HCT116 (cell line): ENCODE measurements around the gene SH3BP1. TPM values are rescaled to one million over a fixed set of nuclear protein-coding genes. Genes with fewer than 3 reads are reported as not detected.

Experiments
- ATAC-seq: fragments of 200-7000 bp; cut with Tn5 transposase; 2 replicates; pipeline ENCODE4 v1.9.1; 2020; ENCODE audit warnings: mild to moderate bottlenecking, moderate library complexity
- BruUV-seq: library from RNA; stranded (reverse); fragments of 400-500 nt; replicated peaks from 2 replicates; lab custom pipeline; 2021; lab: Mats Ljungman, UMichigan
- CTCF ChIA-PET: fragments of 300-600 bp; sonication (Branson Sonifier 250); formaldehyde crosslinking; loops from one replicate; lab custom pipeline; 2021; ENCODE audit warnings: antibody characterized with exemption; lab: Charles Lee
- POLR2A ChIA-PET: fragments of 300-600, 350-600 bp; sonication (Branson Sonifier 250); formaldehyde crosslinking; loops from one replicate; lab custom pipeline; 2021; ENCODE audit warnings: antibody characterized with exemption; lab: Charles Lee
- RAD21 ChIA-PET, 2 experiments: fragments of 300-600 bp; sonication (Branson Sonifier 250); formaldehyde crosslinking; loops; one replicate each; lab custom pipeline; 2023; ENCODE audit warnings: low total read pairs in 2 of 2; ENCODE audit not compliant: uncharacterized antibody in 2 of 2, unreplicated experiment in 2 of 2, low non-redundant PET in 1 of 2; lab: Charles Lee
- DNase-seq: peaks from one replicate; pipeline ENCODE4 v3.0.0-alpha.2; 2010; ENCODE audit warnings: low read depth, low spot score
- H2AFZ ChIP-seq: fragments of 200-600 bp; shearing (Covaris generic), sonication (generic); 2 replicates; pipeline ENCODE4 v1.6.1; 2017; ENCODE audit warnings: low read depth, mixed run types, mixed read lengths, antibody characterized with exemption, low read length; ENCODE audit not compliant: poor library complexity, severe bottlenecking
- H3K27ac ChIP-seq: 2 replicates; pipeline ENCODE4 v1.5.1; 2012; ENCODE audit warnings: low read depth, low read length
- H3K27me3 ChIP-seq: fragments of 200-600 bp; sonication (generic); 2 replicates; pipeline ENCODE4 v1.6.1; 2016; ENCODE audit warnings: mixed run types, low read length, mixed read lengths; ENCODE audit not compliant: insufficient read depth
- H3K36me3 ChIP-seq, 2 experiments: fragments of 200-500 bp in 1 of 2; fragments of 200-600 bp in 1 of 2; sonication (Bioruptor generic) in 1 of 2; sonication (generic) in 1 of 2; 2 replicates each; pipeline versions ENCODE4 v1.5.1 to v1.6.1; 2014 to 2016; ENCODE audit warnings: low read length in 2 of 2, inconsistent platforms in 1 of 2, mixed read lengths in 1 of 2, mixed run types in 1 of 2; ENCODE audit not compliant: insufficient read depth in 2 of 2, control insufficient read depth in 1 of 2
- H3K4me1 ChIP-seq, 2 experiments: fragments of 200-600 bp in 1 of 2; sonication (generic) in 1 of 2; 2 replicates each; pipeline versions ENCODE4 v1.5.1 to v1.6.1; 2012 to 2017; ENCODE audit warnings: low read length in 2 of 2, inconsistent platforms in 1 of 2, mild to moderate bottlenecking in 1 of 2, mixed read lengths in 1 of 2, mixed run types in 1 of 2, moderate library complexity in 1 of 2; ENCODE audit not compliant: insufficient read depth in 2 of 2, control insufficient read depth in 1 of 2
- H3K4me2 ChIP-seq: fragments of 200-600 bp; sonication (generic); 2 replicates; pipeline ENCODE4 v1.6.1; 2017; ENCODE audit warnings: mixed run types, low read length, mixed read lengths
- H3K4me3 ChIP-seq, 2 experiments: fragments of 200-600 bp in 1 of 2; sonication (generic) in 1 of 2; replicated peaks in 1 of 2; 2 replicates each; pipeline ENCODE4 v1.5.1; 2011 to 2016; ENCODE audit warnings: low read length in 2 of 2, control low read depth in 1 of 2, low read depth in 1 of 2, mild to moderate bottlenecking in 1 of 2, mixed read lengths in 1 of 2, mixed run types in 1 of 2
- H3K79me2 ChIP-seq: fragments of 200-600 bp; sonication (generic); 2 replicates; pipeline ENCODE4 v1.6.1; 2017; ENCODE audit warnings: mild to moderate bottlenecking, mixed run types, low read length, moderate library complexity, mixed read lengths; ENCODE audit not compliant: insufficient read depth
- H3K9ac ChIP-seq: fragments of 200-600 bp; sonication (generic); 2 replicates; pipeline ENCODE4 v1.6.1; 2016; ENCODE audit warnings: low read length, mixed read lengths
- H3K9me2 ChIP-seq: fragments of 200-600 bp; sonication (generic), shearing (Covaris generic); 2 replicates; pipeline ENCODE4 v1.6.1; 2017; ENCODE audit warnings: mixed run types, mild to moderate bottlenecking, moderate library complexity; ENCODE audit not compliant: insufficient read depth
- H3K9me3 ChIP-seq, 2 experiments: fragments of 200-500 bp in 1 of 2; fragments of 200-600 bp in 1 of 2; sonication (Bioruptor generic) in 1 of 2; sonication (generic) in 1 of 2; 2 replicates each; pipeline ENCODE4 v1.6.1; 2014 to 2017; ENCODE audit warnings: low read length in 2 of 2, mixed read lengths in 2 of 2, inconsistent platforms in 1 of 2, low read depth in 1 of 2, mild to moderate bottlenecking in 1 of 2, mixed run types in 1 of 2, moderate library complexity in 1 of 2; ENCODE audit not compliant: control insufficient read depth in 1 of 2, insufficient read depth in 1 of 2
- H4K20me1 ChIP-seq: fragments of 200-600 bp; sonication (generic), shearing (Covaris generic); 2 replicates; pipeline ENCODE4 v1.6.1; 2017; ENCODE audit warnings: mixed run types, mild to moderate bottlenecking, moderate library complexity; ENCODE audit not compliant: insufficient read depth
- ATF3 ChIP-seq: IDR thresholded peaks from 2 replicates; pipeline ENCODE4 v1.6.1; 2012
- CBX3 ChIP-seq: IDR thresholded peaks from 2 replicates; pipeline ENCODE4 v1.6.1; 2012; ENCODE audit warnings: low read depth
- CEBPB ChIP-seq: IDR thresholded peaks from 2 replicates; pipeline ENCODE4 v1.6.1; 2012; ENCODE audit warnings: low read depth
- CTCF ChIP-seq, 3 experiments: fragments of 200-600 bp in 1 of 3; sonication (generic) in 1 of 3; IDR thresholded peaks in 2 of 3; conservative IDR thresholded peaks in 1 of 3; 2 replicates each; pipeline ENCODE4 v1.5.1; 2012 to 2017; ENCODE audit warnings: low read depth in 2 of 3, low read length in 2 of 3, antibody characterized with exemption in 1 of 3, borderline replicate concordance in 1 of 3, control low read depth in 1 of 3, mild to moderate bottlenecking in 1 of 3, mixed read lengths in 1 of 3, mixed run types in 1 of 3, moderate library complexity in 1 of 3; ENCODE audit not compliant: insufficient read depth in 1 of 3
- EGR1 ChIP-seq: IDR thresholded peaks from 2 replicates; pipeline ENCODE4 v1.6.1; 2012; ENCODE audit warnings: low read depth
- ELF1 ChIP-seq: IDR thresholded peaks from 2 replicates; pipeline ENCODE4 v1.6.1; 2012; ENCODE audit warnings: low read depth, borderline replicate concordance
- EZH2 ChIP-seq: fragments of 200-600 bp; sonication (generic); IDR thresholded peaks from 2 replicates; pipeline ENCODE4 v1.6.1; 2017; ENCODE audit warnings: antibody characterized with exemption, mixed run types
- EZH2phosphoT487 ChIP-seq: fragments of 200-600 bp; IDR thresholded peaks from 2 replicates; pipeline ENCODE4 v1.6.1; 2018; ENCODE audit warnings: antibody characterized with exemption, borderline replicate concordance
- FOSL1 ChIP-seq: IDR thresholded peaks from 2 replicates; pipeline ENCODE4 v1.6.1; 2012; ENCODE audit warnings: low read depth
- JUND ChIP-seq: IDR thresholded peaks from 2 replicates; pipeline ENCODE4 v1.6.1; 2012
- POLR2A ChIP-seq: IDR thresholded peaks from 2 replicates; pipeline ENCODE4 v1.7.0; 2011; ENCODE audit warnings: borderline replicate concordance; ENCODE audit not compliant: insufficient read depth, insufficient read length; ENCODE audit errors: extremely low read depth
- POLR2AphosphoS5 ChIP-seq: IDR thresholded peaks from 2 replicates; pipeline ENCODE4 v1.6.1; 2011; ENCODE audit warnings: mild to moderate bottlenecking, low read depth, low read length, moderate library complexity
- REST ChIP-seq: IDR thresholded peaks from 2 replicates; pipeline ENCODE4 v1.6.1; 2012; ENCODE audit warnings: low read depth
- SIN3A ChIP-seq: IDR thresholded peaks from 2 replicates; pipeline ENCODE4 v1.6.1; 2012; ENCODE audit warnings: low read depth
- SP1 ChIP-seq: IDR thresholded peaks from 2 replicates; pipeline ENCODE4 v1.6.1; 2012; ENCODE audit warnings: low read depth
- ZBTB33 ChIP-seq: IDR thresholded peaks from 2 replicates; pipeline ENCODE4 v1.6.1; 2011; ENCODE audit warnings: mild to moderate bottlenecking, low read length, moderate library complexity; ENCODE audit not compliant: insufficient replicate concordance; ENCODE audit errors: extremely low read depth
- ZFX ChIP-seq: fragments of 450-650 bp; IDR thresholded peaks from 2 replicates; pipeline ENCODE4 v1.6.1; 2017
- ZNF274 ChIP-seq: fragments of 200-500 bp; sonication (Bioruptor generic); IDR thresholded peaks from 2 replicates; pipeline ENCODE4 v1.6.1; 2014; ENCODE audit warnings: mild to moderate bottlenecking, low read depth, low read length, inconsistent platforms
- intact Hi-C: fragments of 100-400 bp; cut with micrococcal nuclease; formaldehyde crosslinking; loops from 2 replicates; pipeline ENCODE4 v1.10.0; 2022
- total RNA-seq: library from RNA; stranded (reverse); gene quantifications from one replicate; pipeline ENCODE4 v1.2.1, GENCODE V29; 2021; ENCODE audit not compliant: unreplicated experiment
- TF ChIP-seq, protein P1 (sequence below): IDR thresholded peaks from 2 replicates; pipeline ENCODE4 v1.6.1; 2012

Gene SH3BP1
- total RNA-seq, 1 experiment from 2014 or later: 48.4 TPM

DNA sequence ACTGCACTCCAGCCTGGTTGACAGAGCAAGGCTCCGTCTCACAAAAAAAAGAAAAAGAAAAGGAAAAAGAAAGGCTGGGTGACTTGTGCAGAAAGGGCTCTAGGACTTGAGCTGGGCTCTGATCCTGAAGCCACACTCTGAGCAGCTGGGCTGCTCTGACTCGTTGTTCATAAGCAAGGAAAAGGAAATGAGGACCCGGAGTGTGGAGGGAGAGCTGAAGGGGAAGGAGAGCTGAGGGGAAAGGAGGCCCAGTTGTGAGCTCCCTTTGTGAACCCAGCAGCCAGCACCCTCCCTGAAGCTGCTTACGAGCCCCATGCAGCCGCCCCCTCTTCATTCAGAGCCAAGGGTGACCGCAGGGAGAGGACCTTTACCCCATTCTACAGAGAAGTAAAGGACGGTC, 12.3 kb upstream of the SH3BP1 start:
- intact Hi-C loops: no loop called here
- no peaks in the 10 kb centered on the region for H4K20me1 ChIP-seq
- H3K79me2 ChIP-seq: no peaks in the 10 kb centered on the region
- H3K27me3 ChIP-seq: no peaks in the 10 kb centered on the region
- no TSS peak for BruUV-seq
- peaks cover 7 to 13% of the 10 kb centered on the region in 2 experiments; a peak in 3 of 4 replicates for H3K36me3 ChIP-seq
- TF ChIP-seq, protein P1, sequence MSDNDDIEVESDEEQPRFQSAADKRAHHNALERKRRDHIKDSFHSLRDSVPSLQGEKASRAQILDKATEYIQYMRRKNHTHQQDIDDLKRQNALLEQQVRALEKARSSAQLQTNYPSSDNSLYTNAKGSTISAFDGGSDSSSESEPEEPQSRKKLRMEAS: no peak
- TF ChIP-seq EGR1 (no peak), REST (no peak), POLR2AphosphoS5 (no peak), ZBTB33 (no peak), CTCF (IDR thresholded peaks at IDR 0.05 in 2 of 3, conservative IDR thresholded peaks at IDR 0.05 in 1 of 3; ENCODE audit: borderline replicate concordance in 1 of 3, insufficient read depth in 1 of 3, low read depth in 2 of 3, low read length in 2 of 3) (no peak), EZH2phosphoT487 (no peak), POLR2A (no peak), ZNF274 (no peak), SP1 (no peak), EZH2 (no peak), FOSL1 (no peak), CEBPB (no peak), CBX3 (no peak), ZFX (no peak), SIN3A (no peak), JUND (no peak), ATF3 (no peak), ELF1 (no peak)
- no peak overlapping the region for H3K4me3 ChIP-seq
- ChIA-PET CTCF (interaction anchor here (1.5 kb wide), 1 partner anchor 16 kb away, joined by 7 read pairs; no protein-coding TSS in a partner anchor), RAD21 (no interaction called here), POLR2A (no interaction called here)
- no peak overlapping the region for H3K9ac ChIP-seq
- DNase-seq (no peak), ATAC-seq (no peak)
- no peaks in the 10 kb centered on the region for H3K9me2 ChIP-seq
- no peak overlapping the region for H3K27ac ChIP-seq
- H3K4me1 ChIP-seq: no peaks in the 10 kb centered on the region; a peak in 1 of 4 replicates
- H2AFZ ChIP-seq: no peak overlapping the region
- H3K4me2 ChIP-seq: no peak overlapping the region
- no peaks in the 10 kb centered on the region for H3K9me3 ChIP-seq
